Hepatocyte (in vitro differentiated cells): ENCODE measurements around the gene DIPK1B. TPM values are rescaled to one million over a fixed set of nuclear protein-coding genes. Genes with fewer than 3 reads are reported as not detected.

ENCODE experiments used
- DNase-seq: peaks from one replicate; pipeline ENCODE4 v3.0.0-alpha.2; 2016; ENCODE audit warnings: low spot score
- H2AFZ ChIP-seq: fragments of 200-600 bp; sonication (generic); 2 replicates; pipeline ENCODE4 v1.6.0; 2016; ENCODE audit warnings: antibody characterized with exemption, mild to moderate bottlenecking
- H3K27ac ChIP-seq: fragments of 200-600 bp; sonication (generic); 2 replicates; pipeline ENCODE4 v1.5.1; 2016; ENCODE audit warnings: mild to moderate bottlenecking
- H3K27me3 ChIP-seq: fragments of 200-600 bp; sonication (generic); 2 replicates; pipeline ENCODE4 v1.6.1; 2016
- H3K36me3 ChIP-seq: fragments of 200-600 bp; sonication (generic); replicated peaks from 2 replicates; pipeline ENCODE4 v1.5.1; 2016; ENCODE audit warnings: low read depth; ENCODE audit not compliant: insufficient read depth
- H3K4me1 ChIP-seq: fragments of 200-600 bp; sonication (generic); 2 replicates; pipeline ENCODE4 v1.5.1; 2016; ENCODE audit warnings: mild to moderate bottlenecking, moderate library complexity; ENCODE audit not compliant: insufficient read depth
- H3K4me2 ChIP-seq: fragments of 200-600 bp; sonication (generic); 2 replicates; pipeline ENCODE4 v1.6.0; 2016
- H3K4me3 ChIP-seq: fragments of 200-600 bp; sonication (generic); 2 replicates; pipeline ENCODE4 v1.5.1; 2016; ENCODE audit warnings: mild to moderate bottlenecking
- H3K79me2 ChIP-seq: fragments of 200-600 bp; sonication (generic); 2 replicates; pipeline ENCODE4 v1.6.0; 2017; ENCODE audit warnings: mild to moderate bottlenecking
- H3K9me2 ChIP-seq: fragments of 200-600 bp; sonication (generic); replicated peaks from 2 replicates; pipeline ENCODE4 v1.6.0; 2017; ENCODE audit warnings: mild to moderate bottlenecking; ENCODE audit not compliant: insufficient read depth
- H3K9me3 ChIP-seq: fragments of 200-600 bp; sonication (generic); 2 replicates; pipeline ENCODE4 v1.5.1; 2016; ENCODE audit warnings: low read depth, mild to moderate bottlenecking
- H4K20me1 ChIP-seq: fragments of 200-600 bp; sonication (generic); 2 replicates; pipeline ENCODE4 v1.6.0; 2016; ENCODE audit warnings: mild to moderate bottlenecking; ENCODE audit not compliant: insufficient read depth, poor library complexity, severe bottlenecking
- EZH2 ChIP-seq: fragments of 200-600 bp; sonication (generic); IDR thresholded peaks from 2 replicates; pipeline ENCODE4 v1.6.1; 2016; ENCODE audit warnings: antibody characterized with exemption, mild to moderate bottlenecking, borderline replicate concordance
- EZH2phosphoT487 ChIP-seq: fragments of 200-600 bp; sonication (generic); IDR thresholded peaks from one replicate; pipeline ENCODE4 v1.6.1; 2018; ENCODE audit warnings: antibody characterized with exemption, mild to moderate bottlenecking, low read depth, moderate library complexity; ENCODE audit not compliant: unreplicated experiment, severe bottlenecking
- WGBS: methylation state at CpG from one replicate; pipeline ENCODE4 v1.1.6; 2016; ENCODE audit warnings: low lambda C conversion rate; ENCODE audit errors: missing lambda C conversion rate; 5-methylcytosine and 5-hydroxymethylcytosine counted together
- polyA plus RNA-seq: library from polyadenylated mRNA; unstranded; fragments of >200 nt; fragmentation: Nextera tagmentation; extraction: Ambion mirVana; gene quantifications from 2 replicates; pipeline ENCODE4 v1.2.1, GENCODE V29; 2016
- total RNA-seq: library from RNA; depleted of rRNA; stranded (reverse); fragments of >200 nt; gene quantifications from 2 replicates; pipeline ENCODE4 v1.2.3, GENCODE V29; 2014
- TF ChIP-seq, protein P1 (sequence below): fragments of 200-600 bp; sonication (generic); IDR thresholded peaks from 2 replicates; pipeline ENCODE4 v1.5.1; 2016; ENCODE audit warnings: antibody characterized with exemption, mild to moderate bottlenecking; ENCODE audit not compliant: poor library complexity

DIPK1B gene
- total RNA-seq (31.7 and 33.3 TPM in 2 replicates), polyA plus RNA-seq (39.4 and 47.3 TPM in 2 replicates)

DNA sequence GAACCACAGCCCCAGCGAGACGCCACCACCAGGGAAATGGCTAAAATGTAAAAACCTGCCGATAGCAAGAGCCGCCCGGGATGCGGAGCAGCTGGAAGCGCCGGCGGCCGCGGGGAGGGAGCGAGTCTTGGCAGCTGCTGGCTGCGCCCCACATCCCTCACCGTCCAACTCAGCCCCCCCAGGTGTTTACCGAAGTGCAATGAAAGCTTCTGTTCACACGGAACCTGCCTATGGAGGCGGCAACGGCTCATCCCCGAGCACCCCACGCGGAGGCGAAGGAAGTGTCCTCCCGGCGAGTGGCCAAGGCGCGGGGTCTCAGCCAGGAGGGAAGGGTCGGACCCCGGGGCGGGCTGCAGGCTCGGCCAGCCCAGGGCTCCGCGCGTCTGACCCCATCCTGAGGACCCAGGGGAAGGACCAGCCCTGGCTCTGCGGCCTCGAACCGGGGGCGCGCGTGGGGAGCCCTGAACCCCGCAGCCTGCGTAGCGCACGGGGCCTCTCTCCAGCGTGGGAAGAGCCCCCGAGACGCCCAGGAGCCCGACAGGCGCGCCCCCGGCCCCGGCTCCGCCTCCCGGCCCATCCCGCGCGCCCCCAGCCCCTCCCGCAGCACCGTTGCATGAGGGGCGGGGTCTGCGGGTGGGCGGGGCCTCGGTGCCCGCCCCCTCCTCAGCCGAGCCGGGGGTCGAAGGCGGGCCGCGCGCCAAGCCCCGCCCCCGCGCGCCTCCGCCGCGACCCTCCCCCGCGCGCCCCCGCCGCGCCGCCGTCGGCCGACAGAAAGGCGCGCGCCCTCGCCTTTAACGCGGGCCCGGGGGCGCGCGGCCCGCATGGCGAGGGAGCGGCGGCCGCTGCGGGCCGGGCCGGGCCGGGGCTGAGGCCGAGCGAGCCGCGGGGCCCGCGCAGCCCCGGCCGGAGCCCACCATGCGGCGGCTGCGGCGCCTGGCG lies at the start of gene DIPK1B:
Gene DIPK1B (plus strand): TSS at position 822 of the 939 bp plus-strand sequence. CDS start 94 bp downstream, at position 916.
- Histone ChIP-seq H3K9me3 (no peaks in the 10 kb centered on the region), H2AFZ (peak within 1 kb of the TSS; percentile 78), H3K27me3 (no peaks in the 10 kb centered on the region), H3K36me3 (no peaks in the 10 kb centered on the region), H3K9me2 (no peaks in the 10 kb centered on the region), H3K4me1 (peaks cover 25% of the 10 kb centered on the region), H3K27ac (peak within 1 kb of the TSS; percentile 29), H3K4me2 (peak within 1 kb of the TSS; percentile 96), H3K4me3 (peak within 1 kb of the TSS; percentile 91), H4K20me1 (no peaks in the 10 kb centered on the region), H3K79me2 (peaks cover 31% of the 10 kb centered on the region)
- TF ChIP-seq EZH2 (no peak), EZH2phosphoT487 (no peak)
- TF ChIP-seq, protein P1, sequence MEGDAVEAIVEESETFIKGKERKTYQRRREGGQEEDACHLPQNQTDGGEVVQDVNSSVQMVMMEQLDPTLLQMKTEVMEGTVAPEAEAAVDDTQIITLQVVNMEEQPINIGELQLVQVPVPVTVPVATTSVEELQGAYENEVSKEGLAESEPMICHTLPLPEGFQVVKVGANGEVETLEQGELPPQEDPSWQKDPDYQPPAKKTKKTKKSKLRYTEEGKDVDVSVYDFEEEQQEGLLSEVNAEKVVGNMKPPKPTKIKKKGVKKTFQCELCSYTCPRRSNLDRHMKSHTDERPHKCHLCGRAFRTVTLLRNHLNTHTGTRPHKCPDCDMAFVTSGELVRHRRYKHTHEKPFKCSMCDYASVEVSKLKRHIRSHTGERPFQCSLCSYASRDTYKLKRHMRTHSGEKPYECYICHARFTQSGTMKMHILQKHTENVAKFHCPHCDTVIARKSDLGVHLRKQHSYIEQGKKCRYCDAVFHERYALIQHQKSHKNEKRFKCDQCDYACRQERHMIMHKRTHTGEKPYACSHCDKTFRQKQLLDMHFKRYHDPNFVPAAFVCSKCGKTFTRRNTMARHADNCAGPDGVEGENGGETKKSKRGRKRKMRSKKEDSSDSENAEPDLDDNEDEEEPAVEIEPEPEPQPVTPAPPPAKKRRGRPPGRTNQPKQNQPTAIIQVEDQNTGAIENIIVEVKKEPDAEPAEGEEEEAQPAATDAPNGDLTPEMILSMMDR: no peak
- WGBS: 4% methylated on average over 32 of the region's 119 CpGs
- peak; percentile 75 for DNase-seq

DNA sequence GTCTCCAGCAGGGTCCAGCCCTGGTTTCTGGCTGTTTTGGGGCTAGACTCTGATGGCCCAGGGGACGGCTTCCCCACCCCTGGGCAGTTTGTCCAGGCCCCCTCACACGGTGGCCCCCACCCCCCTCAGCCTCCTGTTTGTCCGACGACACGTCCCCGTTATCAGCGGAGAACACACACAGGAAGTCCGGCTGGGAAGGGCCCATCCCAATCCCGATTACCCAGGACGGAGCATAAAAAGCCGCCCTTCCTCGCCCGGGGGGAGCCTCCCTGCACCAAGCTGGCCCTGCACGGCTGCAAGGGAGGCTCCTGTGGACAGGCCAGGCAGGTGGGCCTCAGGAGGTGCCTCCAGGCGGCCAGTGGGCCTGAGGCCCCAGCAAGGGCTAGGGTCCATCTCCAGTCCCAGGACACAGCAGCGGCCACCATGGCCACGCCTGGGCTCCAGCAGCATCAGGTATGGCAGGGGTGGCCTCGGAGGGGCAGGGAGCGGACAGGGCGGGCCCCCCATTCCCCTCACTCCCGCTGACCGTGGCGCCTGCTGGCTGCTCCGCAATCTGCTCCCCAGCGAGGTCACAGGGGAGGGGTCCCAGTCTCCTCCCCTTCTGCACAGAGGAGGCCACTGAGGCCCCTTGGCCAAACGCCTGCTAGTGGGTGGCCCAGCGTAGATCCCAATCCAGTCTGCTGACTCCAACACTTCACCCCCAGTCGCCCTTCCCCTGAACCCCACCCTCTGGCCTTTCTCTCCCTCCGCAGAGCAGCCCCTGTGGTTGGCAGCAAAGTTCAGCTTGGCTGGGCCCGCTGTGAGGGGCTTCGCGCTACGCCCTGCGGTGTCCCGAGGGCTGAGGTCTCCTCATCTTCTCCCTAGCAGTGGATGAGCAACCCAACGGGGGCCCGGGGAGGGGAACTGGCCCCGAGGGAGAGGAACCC lies 49.5 kb upstream of the DIPK1B start, which contains the start of gene EGFL7:
Gene EGFL7 (plus strand): TSS at position 261 of the 926 bp plus-strand sequence. CDS start 5,367 bp downstream, outside the sequence.
- no peaks in the 10 kb centered on the region for H3K36me3 ChIP-seq
- H3K27me3 ChIP-seq: no peaks in the 10 kb centered on the region

More for the DNA sequence above, 49.5 kb upstream of the DIPK1B start, which contains the start of gene EGFL7:
- DNase-seq: no peak
- no peaks in the 10 kb centered on the region for H4K20me1 ChIP-seq
- no peaks in the 10 kb centered on the region for H3K9me3 ChIP-seq
- no peak within 1 kb of the TSS for H3K27ac ChIP-seq
- no peaks in the 10 kb centered on the region for H3K9me2 ChIP-seq
- no peaks in the 10 kb centered on the region for H3K4me1 ChIP-seq
- H2AFZ ChIP-seq: no peak within 1 kb of the TSS
- no peak within 1 kb of the TSS for H3K4me3 ChIP-seq
- no peak within 1 kb of the TSS for H3K4me2 ChIP-seq
- 81% methylated on average over 31 of the region's 38 CpGs for WGBS
- no peak for TF ChIP-seq EZH2
- no peak for TF ChIP-seq EZH2phosphoT487
- TF ChIP-seq, protein P1: no peak
- no peaks in the 10 kb centered on the region for H3K79me2 ChIP-seq
